HG02870 (cell line): ENCODE data around the gene TAOK3.
"Not testable (repeated sequence)": the region's sequence is repeated elsewhere in the genome, so short reads cannot be mapped to it uniquely, and the experiment has no call there.

ENCODE experiments used
- ATAC-seq: cut with Tn5 transposase; IDR thresholded peaks from one replicate; pipeline ENCODE4 v1.9.1; 2021; ENCODE audit warnings: mild to moderate bottlenecking, moderate library complexity; ENCODE audit not compliant: unreplicated experiment

Gene TAOK3

GRCh38 chr12:118372541-118373495, at the start of gene TAOK3:
Gene TAOK3 (minus strand): TSS chr12:118372907. CDS start chr12:118255567, 117,340 bp downstream.
- ATAC-seq, result peak; percentile 78

GRCh38 chr12:118420673-118421072, 48.0 kb upstream of the TAOK3 start:
- ATAC-seq, result no peak

- no peak for ATAC-seq
Measured at GRCh38 chr12:118418385-118419057, 45.8 kb upstream of the TAOK3 start.

- no peak for ATAC-seq
Measured at GRCh38 chr12:118417942-118418341, 45.2 kb upstream of the TAOK3 start.

- no peak for ATAC-seq
Measured at GRCh38 chr12:118409834-118410233, 37.1 kb upstream of the TAOK3 start.

- ATAC-seq, result not testable (repeated sequence)
Measured at GRCh38 chr12:118408241-118408640, 35.5 kb upstream of the TAOK3 start.

GRCh38 chr12:118404876-118405521, 32.3 kb upstream of the TAOK3 start:
- ATAC-seq, result no peak

GRCh38 chr12:118402251-118402650, 29.5 kb upstream of the TAOK3 start:
- ATAC-seq, result no peak

GRCh38 chr12:118398940-118399339, 26.2 kb upstream of the TAOK3 start:
- no peak for ATAC-seq

- ATAC-seq, result no peak
Measured at GRCh38 chr12:118398524-118398923, 25.8 kb upstream of the TAOK3 start.

GRCh38 chr12:118397708-118398440, 25.2 kb upstream of the TAOK3 start:
- ATAC-seq, result no peak

- no peak for ATAC-seq
Measured at GRCh38 chr12:118391836-118392235, 19.1 kb upstream of the TAOK3 start.

GRCh38 chr12:118391424-118391823, 18.7 kb upstream of the TAOK3 start:
- no peak for ATAC-seq

GRCh38 chr12:118377884-118378470, 5.3 kb upstream of the TAOK3 start:
- ATAC-seq, result no peak

- ATAC-seq, result no peak
Measured at GRCh38 chr12:118377021-118377883, 4.5 kb upstream of the TAOK3 start.

GRCh38 chr12:118376089-118377020, 3.6 kb upstream of the TAOK3 start, which contains the start of gene SUDS3:
Gene SUDS3 (plus strand): TSS chr12:118376555. CDS start chr12:118376692, 137 bp downstream.
- no peak for ATAC-seq

- no peak for ATAC-seq
Measured at GRCh38 chr12:118375348-118375747, 2.6 kb upstream of the TAOK3 start.

GRCh38 chr12:118374909-118375308, 2.2 kb upstream of the TAOK3 start:
- no peak for ATAC-seq
